T-helper 9 cell (primary cell): ENCODE data around the gene ZNG1A.
"Not testable (repeated sequence)": the region's sequence is repeated elsewhere in the genome, so short reads cannot be mapped to it uniquely, and the experiment has no call there.

Experiments
- DNase-seq: peaks from one replicate; pipeline ENCODE4 v3.0.0-alpha.2; 2020

ZNG1A gene

DNA sequence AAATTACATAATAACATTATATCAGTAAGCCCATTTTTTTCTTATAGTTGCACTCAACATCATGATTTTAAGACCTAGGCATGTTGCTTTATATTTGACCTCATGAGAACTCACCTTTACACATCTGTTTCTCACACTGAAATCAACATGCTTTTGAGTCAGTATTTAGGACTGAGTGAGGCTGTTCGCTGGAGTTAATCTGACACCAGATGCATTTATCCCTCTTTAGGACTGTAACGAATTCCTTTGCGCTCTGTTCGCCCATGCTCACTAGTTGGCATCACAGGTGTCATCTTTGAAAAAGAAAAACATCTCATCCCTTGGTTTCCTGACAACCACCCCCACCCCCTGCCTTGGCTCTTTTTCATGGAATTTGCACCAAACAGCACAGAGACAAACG is 84.9 kb downstream of the ZNG1A start:
- not testable (repeated sequence) for DNase-seq

DNA sequence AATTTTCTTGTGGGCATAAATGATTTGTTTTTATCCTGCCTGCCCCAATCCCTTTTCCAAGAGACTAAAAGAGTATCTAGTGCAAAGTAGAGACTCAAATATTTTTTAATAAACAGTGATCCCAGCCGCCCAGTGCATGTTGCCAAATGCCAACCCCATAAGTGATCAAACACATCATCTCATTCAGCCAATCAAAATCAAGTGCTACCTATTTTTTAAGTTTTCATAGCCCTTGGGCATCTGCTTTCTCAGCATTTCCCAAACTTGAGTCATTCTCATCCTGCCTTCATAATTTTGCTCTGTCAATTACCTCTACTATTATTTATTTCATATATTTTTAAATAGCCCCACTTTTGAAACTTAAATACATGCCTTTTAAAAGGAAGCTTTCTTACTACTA is 88.0 kb downstream of the ZNG1A start:
- DNase-seq = not testable (repeated sequence)

DNA sequence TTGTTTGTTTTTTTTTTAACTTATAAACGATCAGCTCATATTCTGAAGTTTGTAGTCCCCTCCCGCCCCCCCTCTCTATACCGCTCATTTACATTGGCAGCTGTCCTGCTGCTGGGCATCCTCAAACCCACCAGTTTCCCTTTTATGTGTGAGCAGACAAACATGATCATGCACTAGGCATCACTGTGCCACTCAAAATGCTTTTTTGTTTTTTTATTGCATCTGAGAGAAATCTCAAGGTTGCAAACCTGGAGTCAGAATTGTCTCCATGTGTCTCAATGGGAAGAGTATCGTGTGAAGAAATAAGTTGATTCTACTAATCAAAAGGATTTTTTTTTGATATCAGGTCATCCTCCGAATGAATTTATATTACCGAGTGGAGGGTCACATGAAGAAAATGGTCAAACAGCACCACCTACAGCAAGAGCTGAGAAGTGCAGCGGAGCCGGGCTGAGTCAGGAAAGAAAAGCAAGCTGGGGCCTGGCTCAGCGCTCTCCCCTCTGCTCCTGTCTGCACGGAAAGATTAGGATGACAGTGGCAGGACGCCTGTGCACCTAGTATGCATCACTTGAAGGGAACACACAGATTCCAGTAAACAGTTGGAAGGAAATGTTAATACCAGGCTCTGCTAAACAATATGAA is 90.3 kb downstream of the ZNG1A start:
- DNase-seq = not testable (repeated sequence)

DNA sequence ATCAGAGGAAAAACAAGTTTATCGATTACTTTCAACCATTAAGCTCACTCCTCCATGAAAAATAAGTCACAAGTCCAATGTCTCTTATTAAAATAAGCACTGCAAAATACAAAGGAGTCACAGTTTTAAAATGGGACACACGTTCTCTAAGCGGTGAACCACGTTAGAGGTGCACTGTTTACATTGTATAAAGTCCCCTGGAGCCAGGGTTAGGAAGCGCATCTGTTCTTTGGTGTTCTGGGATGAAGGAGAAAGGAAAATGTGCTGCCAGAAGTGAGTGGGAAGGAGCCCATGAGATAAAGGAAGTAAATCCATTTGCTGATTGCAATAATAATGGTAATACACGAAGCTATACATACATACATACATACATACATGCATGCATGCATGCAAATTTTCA is 91.0 kb downstream of the ZNG1A start:
- not testable (repeated sequence) for DNase-seq

DNA sequence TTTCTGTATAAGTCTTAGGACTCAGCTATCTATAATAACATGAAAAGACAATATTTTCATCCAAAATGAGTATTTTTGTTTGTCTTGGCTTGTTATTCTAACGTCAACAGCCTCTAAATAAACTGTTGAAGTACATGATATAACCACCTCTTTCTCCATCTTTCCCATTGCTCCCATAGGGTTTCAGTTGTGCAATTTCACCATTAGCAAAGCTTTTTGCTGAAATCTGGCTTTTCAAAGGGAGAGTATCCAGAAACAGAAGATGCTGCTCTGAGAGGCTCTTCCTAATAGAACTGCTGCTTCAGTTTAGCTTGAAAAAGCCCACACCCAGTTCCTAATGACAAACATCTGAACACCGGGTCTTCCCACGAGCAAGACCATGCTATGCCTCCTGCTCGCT is 91.8 kb downstream of the ZNG1A start:
- DNase-seq = not testable (repeated sequence)

DNA sequence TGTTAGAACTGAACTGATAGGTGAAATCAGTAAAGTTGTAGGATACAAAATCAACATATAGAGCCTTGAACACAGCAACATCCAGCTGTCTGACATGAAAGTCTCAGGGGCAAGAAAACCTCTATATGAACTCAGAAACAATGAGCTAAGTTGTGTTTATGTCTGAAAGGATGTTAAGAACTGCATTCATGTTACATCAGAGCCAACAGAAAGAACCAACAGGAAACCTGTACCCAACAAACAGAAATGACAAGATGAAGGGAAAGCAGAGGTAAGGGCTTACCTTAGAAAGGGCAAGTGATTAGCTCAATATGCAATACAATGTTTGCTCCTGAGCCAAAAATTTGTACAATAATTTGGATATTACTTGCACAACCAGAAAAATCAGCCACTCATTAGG is 92.2 kb downstream of the ZNG1A start:
- DNase-seq = not testable (repeated sequence)

DNA sequence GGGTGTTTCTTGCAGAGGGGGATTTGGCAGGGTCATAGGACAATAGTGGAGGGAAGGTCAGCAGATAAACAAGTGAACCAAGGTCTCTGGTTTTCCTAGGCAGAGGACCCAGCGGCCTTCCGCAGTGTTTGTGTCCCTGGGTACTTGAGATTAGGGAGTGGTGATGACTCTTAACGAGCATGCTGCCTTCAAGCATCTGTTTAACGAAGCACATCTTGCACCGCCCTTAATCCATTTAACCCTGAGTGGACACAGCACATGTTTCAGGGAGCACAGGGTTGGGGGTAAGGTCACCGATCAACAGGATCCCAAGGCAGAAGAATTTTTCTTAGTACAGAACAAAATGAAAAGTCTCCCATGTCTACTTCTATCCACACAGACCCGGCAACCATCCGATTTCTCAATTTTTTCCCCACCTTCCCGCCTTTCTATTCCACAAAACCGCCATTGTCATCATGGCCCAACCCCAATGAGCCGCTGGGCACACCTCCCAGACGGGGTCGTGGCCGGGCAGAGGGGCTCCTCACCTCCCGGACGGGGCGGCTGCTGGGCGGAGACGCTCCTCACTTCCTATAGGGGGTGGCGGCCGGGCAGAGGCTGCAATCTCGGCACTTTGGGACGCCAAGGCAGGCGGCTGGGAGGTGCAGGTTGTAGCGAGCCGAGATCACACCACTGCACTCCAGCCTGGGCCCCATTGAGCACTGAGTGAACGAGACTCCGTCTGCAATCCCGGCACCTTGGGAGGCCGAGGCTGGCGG is 95.7 kb downstream of the ZNG1A start:
- DNase-seq = not testable (repeated sequence)

DNA sequence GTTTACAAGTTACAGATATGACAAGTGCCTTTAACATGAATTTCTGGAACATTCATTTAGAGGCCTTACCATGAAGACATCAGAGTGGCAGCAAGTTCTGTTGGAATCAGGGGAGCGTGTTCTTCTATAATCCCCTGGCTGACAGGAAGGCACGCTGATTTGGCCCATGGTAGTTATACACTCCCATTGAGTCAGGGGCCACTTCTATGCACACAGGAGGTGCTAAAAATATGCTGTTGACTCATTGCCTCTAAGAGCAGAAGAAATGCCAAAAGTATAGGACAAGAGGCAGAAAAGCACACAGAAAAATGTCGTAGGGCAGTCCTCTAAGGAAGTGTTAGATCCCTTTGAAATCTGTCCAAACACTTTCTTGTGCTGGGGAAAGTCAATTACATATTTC is 100.5 kb downstream of the ZNG1A start:
- not testable (repeated sequence) for DNase-seq

DNA sequence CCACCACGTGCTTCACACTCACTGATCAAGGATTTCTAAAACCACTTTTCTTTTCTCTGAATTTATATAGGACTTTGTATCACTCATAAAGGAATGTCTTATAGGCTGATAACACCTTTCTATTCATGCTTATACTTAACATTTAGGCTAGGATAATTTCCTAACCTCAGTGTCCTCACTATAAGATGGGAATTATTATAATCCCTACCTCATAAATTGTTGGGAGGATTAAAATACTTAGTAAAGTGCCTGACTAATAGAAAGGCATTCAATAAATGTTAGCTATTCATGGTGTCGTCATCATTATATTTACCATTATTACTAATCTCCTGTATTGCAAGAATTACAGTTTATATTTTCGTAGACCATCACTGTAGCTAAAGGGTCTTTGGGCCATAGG is 102.5 kb downstream of the ZNG1A start:
- DNase-seq = not testable (repeated sequence)

DNA sequence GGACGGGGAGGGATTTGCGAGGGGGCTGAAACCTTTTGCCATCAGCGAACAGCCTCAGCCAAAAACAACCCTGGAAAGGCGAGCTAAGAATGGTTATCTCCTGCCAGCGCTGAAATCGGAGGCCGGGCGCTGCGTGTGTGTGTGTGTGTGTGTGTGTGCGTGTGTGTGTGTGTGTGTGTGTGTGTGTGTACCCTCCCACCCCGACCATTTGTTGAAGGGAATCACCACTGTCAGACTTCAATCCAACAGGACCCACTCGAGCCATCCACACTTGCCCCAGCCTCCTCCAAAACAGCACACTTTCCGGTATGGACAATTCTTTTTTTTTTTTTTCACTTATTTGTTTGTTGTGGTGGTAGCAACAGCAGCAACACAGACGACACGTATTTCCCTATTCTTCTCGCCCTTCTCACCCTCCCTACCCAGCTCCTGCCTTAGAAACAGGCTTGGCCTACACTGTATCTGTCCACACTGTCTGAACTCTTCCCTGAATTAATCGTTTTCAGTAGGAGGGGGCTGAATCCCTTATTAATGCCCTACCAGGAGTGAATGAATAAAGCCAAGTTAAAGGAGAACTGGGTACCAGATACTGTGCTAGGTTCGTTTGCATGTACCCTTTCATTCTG is 104.8 kb downstream of the ZNG1A start:
- not testable (repeated sequence) for DNase-seq

DNA sequence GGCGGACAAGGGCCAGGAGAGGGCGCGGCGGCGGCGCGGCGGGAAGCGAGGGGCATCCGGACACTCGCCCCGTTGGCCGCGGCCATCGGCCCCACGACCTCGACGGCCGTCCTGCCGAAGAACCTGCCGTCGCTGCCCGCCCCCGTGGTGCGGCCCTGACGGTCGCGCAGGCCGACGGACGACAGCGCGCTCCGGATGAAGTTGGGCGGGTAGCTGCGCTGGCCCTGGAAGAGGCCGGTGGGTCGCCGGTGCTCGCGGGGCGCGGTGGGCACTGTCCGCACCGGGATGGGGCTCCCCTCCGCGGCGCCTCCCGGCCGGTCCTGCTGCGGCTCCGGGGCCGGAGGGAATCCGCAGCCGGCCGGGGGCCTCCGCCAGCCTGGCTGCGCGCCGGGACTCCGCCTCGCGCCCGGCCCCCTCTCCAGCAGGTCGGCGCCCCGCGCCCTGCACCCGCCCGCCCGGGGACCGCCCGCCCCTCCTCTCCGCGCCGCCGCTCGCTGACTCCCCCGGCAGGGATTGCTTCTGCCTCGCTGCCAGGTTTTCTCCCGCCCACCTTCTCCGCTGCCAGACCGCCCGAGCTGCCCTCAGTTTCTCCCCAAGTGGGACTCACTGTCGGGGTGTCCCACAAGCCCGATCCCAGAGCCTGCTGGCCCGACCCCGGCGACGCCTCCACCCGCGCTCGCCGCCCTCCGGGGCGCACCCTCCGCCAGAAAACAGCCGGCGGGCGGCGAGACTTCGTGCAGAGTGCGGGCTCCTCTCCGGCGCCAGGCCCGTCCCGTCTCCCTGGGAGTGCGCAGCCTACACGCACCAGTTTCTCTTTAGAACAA is 105.6 kb downstream of the ZNG1A start:
- not testable (repeated sequence) for DNase-seq
